ENCODE measurements around the gene CFAP251. TPM values are rescaled to one million over a fixed set of nuclear protein-coding genes. Genes with fewer than 3 reads are reported as not detected.
A peak's percentile ranks its signal among the peaks of the same experiment; 100 is the strongest.
"Not testable (repeated sequence)": the region's sequence is repeated elsewhere in the genome, so short reads cannot be mapped to it uniquely, and the experiment has no call there.

Gene CFAP251
- total RNA-seq, 2 donors from 2014 or later = 0.80 to 1.7 TPM

DNA sequence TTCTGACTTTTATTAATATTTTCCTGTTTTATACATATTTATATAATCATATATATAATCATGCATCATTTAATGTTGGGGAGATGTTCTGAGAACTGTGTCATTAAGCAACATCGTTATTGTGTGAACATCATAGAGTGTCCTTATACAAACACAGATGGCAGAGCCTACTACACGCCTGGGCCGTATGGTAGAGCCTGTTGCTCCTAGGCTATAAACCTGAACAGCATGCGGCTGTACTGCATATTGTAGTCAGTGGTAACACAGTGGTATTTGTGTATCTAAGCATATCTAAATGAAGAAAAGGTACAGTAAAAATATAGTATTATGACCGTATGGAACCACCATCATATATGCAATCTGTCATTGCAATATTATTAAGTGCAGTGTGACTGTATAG, 58.6 kb downstream of the CFAP251 start:
- no peak overlapping the region for H3K27ac Mint-ChIP-seq
- ATAC-seq (no peak), DNase-seq (ENCODE audit: low spot score in 2 of 2) (no peak)
- H3K9me3 Mint-ChIP-seq = peaks cover 3 to 4% of the 10 kb centered on the region in 2 donors
- peaks cover 4 to 6% of the 10 kb centered on the region in 2 donors for H3K36me3 Mint-ChIP-seq

DNA sequence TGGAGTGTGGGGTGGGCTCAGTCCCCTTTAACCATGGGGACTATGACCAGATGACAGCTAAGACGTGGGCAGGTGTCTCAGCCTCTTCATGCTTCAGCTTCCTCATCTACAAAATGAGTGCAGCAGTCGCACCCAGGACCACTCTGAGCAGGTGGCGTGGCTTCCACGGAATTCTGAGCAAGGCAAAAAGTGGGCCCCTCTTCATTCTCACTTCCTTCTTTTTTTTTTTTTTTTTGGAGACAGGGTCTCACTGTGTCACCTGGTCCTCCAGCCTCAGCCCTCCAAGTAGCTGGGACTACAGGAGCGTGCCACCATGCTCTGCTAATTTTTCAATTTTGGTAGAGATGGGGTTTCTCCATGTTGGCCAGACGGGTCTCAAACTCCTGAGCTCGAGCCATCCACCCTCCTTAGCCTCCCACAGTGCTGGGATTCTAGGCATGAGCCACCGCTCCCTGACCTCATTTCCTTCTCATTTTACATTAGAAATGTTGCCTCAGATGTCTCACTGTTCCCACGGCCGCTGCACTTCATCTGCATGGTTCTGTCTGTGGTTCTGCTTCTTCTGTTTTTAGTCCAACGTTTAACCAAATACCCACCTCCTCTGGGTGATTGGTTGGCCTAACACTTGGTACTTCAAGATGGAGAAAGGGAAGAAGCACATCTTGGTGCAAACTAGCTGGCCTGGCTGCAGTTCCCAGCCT, 61.9 kb downstream of the CFAP251 start:
- Mint-ChIP-seq H3K9me3 (no peaks in the 10 kb centered on the region), H3K36me3 (no peaks in the 10 kb centered on the region), H3K27ac (no peak overlapping the region)
- DNase-seq (ENCODE audit: low spot score in 2 of 2) (no peak), ATAC-seq (peak; percentile 59 to 60)

DNA sequence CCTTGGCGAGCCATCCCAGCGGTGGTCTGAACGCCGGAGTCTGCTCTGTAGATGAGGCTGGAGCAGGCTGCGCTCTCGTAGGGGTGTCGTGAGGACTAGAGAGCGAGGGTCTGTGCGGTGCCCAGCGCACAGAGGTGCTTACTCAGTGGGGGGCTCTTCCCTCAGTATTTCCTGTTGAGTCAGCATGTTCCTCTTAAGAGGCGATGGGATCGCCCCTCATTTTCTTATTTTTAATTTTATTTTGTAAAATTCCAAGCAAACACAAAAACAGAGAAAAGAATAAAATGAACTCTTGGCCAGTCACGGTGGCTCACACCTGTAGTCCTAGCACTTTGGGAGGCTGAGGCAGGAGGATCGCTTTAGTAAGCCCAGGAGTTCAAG, 62.5 kb downstream of the CFAP251 start:
- Mint-ChIP-seq H3K27ac (no peak overlapping the region), H3K9me3 (no peaks in the 10 kb centered on the region), H3K36me3 (no peaks in the 10 kb centered on the region)
- ATAC-seq = no peak
- no peak for DNase-seq (ENCODE audit: low spot score in 2 of 2)

DNA sequence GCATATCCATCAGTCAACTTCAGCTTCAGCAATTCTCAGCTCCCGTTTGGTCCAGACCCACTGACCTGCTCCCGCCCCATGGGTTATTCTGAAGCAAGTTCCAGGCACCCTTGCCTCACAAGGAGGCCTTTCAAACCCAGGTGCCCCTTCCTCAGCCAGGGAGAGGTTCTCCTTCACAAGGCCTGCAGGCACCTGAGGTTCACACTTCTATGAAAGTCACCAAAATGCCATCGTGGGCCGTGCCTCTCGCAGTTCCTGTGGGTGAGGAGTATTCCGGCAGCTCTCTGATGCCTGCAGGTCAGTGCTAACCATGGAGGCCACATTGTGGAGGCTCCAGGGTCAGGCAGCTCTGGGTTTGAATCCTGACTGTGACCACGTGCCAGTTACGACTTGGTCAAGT, 63.1 kb downstream of the CFAP251 start:
- H3K36me3 Mint-ChIP-seq = no peaks in the 10 kb centered on the region
- no peak for DNase-seq (ENCODE audit: low spot score in 2 of 2)
- no peaks in the 10 kb centered on the region for H3K9me3 Mint-ChIP-seq
- ATAC-seq = no peak
- H3K27ac Mint-ChIP-seq = no peak overlapping the region

DNA sequence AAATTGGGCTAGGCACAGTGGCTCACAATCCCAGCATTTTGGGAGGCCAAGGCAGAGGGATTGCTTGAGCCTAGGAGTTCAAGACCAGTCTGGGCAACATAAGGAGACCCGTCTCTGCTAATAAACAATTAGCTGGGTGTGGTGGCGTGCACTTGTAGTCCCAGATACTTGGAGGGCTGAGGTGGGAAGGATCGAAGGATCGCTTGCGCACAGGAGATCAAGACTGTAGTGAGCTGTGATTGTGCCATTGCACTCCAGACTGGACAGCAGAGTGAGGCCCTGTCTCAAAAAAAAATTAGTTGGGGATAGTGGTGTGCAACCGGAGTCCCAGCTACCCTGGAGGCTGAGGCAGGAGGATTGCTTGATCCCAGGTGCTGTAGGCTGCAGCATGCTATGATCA, 64.6 kb downstream of the CFAP251 start:
- no peak for ATAC-seq
- no peaks in the 10 kb centered on the region for H3K9me3 Mint-ChIP-seq

DNA sequence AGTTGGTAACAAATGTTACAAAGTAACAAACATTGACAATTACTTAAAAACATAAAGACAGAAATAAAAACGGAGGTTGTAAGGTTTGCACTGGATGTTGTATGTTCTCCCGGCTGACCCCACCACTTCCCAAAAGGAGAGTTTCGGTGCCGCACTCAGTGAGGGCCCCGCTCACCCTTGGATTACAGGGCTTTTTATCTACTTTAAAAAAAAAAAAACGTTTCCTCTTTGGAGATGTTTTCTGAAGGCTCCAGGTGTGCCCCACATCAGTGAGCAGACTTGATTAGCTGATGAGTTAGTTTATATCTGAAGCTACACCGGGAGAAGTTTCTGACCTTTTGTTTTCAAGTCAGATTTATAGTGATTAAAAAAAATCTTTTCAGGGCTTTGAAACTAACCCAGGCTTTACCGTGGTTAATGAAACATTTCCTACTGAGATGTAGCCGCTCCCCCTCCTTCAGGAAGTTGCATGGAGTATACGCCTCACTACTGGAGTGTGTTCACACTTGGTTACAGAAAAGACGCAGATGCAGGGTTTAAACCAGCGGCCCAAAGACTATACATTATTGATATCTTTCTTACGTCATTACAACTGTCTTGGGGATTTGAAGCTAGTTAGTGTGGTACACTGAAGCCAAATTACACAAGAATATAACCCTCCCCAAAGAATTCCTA, 65.3 kb downstream of the CFAP251 start:
- H3K36me3 Mint-ChIP-seq = no peaks in the 10 kb centered on the region
- no peak overlapping the region for H3K27ac Mint-ChIP-seq
- DNase-seq (ENCODE audit: low spot score in 2 of 2) = no peak
- H3K9me3 Mint-ChIP-seq = no peaks in the 10 kb centered on the region
- ATAC-seq = peak; percentile 37 to 50

More for the DNA sequence above, 64.6 kb downstream of the CFAP251 start:
- no peak for DNase-seq (ENCODE audit: low spot score in 2 of 2)
- Mint-ChIP-seq H3K27ac (no peak overlapping the region), H3K36me3 (no peaks in the 10 kb centered on the region)

DNA sequence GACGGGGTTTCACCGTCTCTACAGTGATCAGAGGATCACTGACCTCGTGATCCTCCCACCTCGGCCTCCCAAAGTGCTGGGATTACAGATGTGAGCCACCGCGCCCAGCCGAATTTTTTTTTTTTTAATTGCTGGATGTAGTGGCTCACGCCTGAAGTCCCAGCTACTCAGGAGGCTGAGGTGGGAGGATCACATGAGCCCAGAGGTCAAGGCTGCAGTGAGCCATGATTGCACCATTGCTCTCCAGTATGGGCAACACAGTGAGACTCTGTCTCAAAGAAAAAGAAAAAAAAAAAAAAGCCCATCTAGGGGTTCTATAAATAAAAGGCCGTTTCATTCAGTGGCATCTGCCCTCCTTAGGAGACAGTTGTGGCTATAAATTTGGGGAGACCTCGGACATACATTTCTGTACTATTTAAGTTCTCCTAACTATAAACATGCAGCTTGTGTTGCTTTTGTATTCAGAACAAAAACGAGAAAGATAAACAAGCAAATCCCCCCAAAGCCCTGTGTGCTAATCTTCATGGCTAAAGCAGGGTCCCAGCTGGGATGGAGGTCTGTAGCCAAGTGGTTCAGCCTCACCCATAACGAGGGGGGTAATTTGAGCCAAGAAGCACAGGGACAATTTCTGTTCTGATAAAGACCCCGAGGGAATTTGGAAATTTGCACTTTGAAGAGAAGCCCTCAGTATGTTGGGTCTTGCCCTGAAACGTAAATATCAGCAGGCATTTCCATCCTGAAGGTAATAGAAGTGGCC, 68.3 kb downstream of the CFAP251 start:
- no peak for ATAC-seq
- no peaks in the 10 kb centered on the region for H3K36me3 Mint-ChIP-seq

DNA sequence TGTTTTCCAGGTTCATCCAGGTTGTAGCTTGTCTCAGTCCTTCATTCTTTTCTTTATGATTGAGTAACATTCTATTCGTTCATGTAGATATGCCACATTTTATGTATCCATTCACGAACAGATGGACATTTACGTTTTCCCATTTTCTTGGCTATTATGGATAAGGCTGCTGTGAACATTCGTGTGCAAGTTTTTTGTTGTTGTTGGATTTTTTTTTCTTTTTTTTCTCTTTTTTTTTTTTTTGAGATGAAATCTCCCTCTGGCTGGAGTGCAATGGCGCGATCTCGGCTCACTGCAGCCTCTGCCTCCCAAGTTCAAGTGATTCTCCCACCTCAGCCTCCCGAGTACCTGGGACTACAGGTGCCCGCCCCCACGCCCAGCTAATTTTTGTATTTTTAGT, 70.1 kb downstream of the CFAP251 start:
- ATAC-seq; DNase-seq (ENCODE audit: low spot score in 2 of 2); H3K9me3 Mint-ChIP-seq; H3K36me3 Mint-ChIP-seq; H3K27ac Mint-ChIP-seq: not testable (repeated sequence)

More for the DNA sequence above, 68.3 kb downstream of the CFAP251 start:
- no peak for DNase-seq (ENCODE audit: low spot score in 2 of 2)
- Mint-ChIP-seq H3K9me3 (no peaks in the 10 kb centered on the region), H3K27ac (no peak overlapping the region)

DNA sequence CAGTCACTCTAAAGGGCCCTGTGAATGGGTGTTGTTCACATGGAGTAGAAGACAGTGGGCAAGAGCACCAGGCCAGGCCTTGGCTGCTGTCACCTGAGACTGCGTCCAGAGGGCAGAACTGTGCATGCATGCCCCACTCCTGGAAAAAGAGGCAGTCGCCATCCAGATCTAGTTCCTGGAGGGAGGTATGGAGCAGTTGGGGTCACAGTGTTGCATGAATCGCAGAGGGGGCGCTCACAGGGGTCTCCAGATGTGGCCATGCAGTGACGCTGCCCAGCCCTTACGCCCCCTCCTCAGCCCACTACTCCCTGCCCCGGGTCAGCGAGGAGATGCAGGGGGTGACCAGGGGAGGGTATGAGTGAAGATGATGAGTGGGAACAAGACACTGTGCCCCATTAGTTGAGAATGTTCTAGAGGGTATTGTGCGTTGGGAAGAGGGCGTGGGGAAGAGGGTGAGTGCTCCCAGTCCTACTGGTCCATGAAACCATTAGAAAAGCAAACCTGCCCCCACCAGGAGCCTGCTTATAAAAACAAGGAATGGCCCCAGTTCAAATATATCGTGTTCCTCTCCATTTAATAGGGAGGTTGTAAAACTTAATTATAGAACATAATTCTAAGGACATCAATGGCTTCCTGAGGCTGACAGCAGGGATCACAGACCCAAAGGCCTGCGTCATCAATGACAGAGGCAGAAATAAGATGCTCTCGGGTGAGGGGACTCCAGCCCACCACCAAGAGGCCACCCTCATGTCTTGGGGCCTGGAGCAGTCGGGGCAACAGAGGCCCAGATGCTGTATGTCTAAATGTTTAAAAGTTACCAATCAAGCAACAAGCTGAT, 71.1 kb downstream of the CFAP251 start:
- DNase-seq (ENCODE audit: low spot score in 2 of 2) (no peak), ATAC-seq (no peak)
- Mint-ChIP-seq H3K27ac (peak overlapping the region in 1 of 2 donors; percentile 55), H3K9me3 (no peaks in the 10 kb centered on the region), H3K36me3 (no peaks in the 10 kb centered on the region)

DNA sequence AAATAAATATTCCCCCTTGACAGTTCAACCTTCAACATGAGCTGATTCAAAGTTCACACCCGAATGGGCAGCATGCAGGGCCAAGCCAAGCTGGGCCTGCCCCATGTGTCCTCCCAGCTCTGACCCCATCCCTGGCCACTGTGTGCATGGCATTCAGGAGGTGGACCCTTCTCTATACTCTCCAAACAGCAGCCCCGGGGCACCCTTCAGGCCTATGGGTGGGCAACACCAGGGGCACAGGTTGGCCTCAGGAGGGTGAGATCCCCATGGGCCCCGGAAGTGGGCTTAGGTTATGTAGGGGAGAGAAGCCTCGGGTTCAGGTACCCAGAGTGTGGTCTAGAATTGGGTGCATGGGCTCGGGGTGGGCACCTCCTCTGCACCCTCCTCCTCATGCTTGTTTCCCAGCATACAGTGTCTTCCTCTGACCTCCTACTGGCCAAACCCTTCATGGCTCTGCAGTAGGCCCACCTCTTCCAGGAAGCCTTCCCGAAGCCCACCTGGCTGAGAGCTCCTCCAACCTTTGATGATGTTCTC, 71.8 kb downstream of the CFAP251 start:
- no peak for DNase-seq (ENCODE audit: low spot score in 2 of 2)
- Mint-ChIP-seq H3K36me3 (no peaks in the 10 kb centered on the region), H3K9me3 (no peaks in the 10 kb centered on the region), H3K27ac (peak overlapping the region in 1 of 2 donors; percentile 97)
- no peak for ATAC-seq

DNA sequence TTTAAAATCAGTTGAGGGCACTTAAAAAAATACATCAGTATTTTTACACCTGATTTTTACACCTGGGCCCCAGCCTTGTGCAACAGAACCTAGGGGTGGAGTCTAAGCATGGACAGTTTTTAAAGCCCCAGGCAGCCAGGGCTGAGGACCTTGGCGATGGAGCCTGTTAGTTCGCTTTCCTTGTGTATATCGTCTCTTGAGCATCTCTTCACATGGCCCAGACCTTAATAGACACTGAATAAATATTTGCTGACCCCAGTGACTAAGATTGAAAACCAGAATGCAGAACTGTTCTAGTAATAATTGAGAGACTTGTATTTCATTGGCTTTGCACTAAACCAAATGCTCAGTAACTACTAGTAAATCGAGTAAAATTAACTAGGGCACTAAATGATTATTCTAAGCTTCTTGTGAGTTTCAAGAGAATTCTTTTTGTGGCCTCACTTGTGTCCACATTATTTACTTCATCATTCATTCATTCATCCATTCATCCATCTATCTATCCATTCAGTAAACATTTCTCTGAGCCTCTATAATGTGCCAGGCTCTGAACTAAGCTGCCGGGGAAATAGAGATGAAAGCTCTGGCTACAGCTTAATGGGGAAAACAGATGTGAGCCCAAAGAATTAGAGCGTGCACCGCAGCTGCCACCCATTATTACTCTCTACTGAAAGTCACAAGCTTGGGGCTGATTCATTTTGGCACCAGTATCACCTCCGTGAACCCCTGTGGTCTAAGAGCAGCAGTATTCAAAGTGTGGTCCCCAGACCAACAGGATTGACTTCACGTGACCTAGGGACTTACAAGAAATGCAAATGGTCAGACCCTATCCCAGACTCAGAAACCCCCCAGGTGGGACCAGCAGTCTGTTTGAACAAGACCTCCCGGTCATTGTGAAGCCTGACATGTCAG, 72.6 kb downstream of the CFAP251 start:
- Mint-ChIP-seq H3K9me3 (no peaks in the 10 kb centered on the region), H3K27ac (peak overlapping the region; percentile 95 to 97), H3K36me3 (no peaks in the 10 kb centered on the region)
- ATAC-seq (peak; percentile 60 to 73), DNase-seq (ENCODE audit: low spot score in 2 of 2) (peak in 1 of 2 donors; percentile 54)

DNA sequence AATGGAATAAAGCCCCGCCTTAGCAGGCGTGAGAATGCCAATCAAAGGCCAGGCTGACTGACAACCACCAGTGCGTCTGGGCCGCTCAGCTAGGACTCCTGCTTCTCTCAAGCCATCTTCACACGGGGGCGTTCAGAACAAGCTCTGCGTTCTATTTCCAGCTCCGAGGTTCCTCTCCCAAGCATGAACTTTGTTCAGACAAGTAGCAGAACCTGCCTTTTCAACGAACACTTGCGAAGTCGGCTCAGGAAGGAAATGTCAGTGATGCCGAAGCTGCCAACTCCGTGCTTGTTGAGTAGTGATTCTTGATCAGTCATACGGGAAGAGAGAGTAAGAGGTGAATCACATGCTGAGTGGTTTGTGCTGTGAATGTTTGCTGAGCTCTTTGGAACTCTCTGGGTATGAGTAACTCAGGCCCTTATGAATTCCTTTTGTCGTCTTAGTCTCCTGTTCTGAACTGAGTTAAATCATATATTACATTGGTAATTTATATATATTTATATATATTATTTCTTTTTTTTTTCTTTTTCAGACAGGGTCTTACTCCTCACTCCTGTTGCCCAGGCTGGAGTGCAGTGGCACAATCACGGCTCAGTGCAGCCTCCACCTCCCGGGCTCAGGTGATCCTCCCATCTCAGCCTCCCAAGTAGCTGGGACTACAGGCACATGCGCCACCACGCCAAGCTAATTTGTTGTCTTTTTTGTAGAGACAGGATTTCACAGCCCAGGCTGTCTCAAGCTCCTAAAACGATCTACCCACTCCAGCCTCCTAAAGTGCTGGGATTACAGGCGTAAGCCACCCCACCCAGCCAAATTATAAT, 73.9 kb downstream of the CFAP251 start:
- Mint-ChIP-seq H3K27ac (peak overlapping the region; percentile 95 to 97), H3K36me3 (no peaks in the 10 kb centered on the region), H3K9me3 (no peaks in the 10 kb centered on the region)
- peak; percentile 98 to 99 for ATAC-seq
- DNase-seq (ENCODE audit: low spot score in 2 of 2) = peak; percentile 66 to 79

DNA sequence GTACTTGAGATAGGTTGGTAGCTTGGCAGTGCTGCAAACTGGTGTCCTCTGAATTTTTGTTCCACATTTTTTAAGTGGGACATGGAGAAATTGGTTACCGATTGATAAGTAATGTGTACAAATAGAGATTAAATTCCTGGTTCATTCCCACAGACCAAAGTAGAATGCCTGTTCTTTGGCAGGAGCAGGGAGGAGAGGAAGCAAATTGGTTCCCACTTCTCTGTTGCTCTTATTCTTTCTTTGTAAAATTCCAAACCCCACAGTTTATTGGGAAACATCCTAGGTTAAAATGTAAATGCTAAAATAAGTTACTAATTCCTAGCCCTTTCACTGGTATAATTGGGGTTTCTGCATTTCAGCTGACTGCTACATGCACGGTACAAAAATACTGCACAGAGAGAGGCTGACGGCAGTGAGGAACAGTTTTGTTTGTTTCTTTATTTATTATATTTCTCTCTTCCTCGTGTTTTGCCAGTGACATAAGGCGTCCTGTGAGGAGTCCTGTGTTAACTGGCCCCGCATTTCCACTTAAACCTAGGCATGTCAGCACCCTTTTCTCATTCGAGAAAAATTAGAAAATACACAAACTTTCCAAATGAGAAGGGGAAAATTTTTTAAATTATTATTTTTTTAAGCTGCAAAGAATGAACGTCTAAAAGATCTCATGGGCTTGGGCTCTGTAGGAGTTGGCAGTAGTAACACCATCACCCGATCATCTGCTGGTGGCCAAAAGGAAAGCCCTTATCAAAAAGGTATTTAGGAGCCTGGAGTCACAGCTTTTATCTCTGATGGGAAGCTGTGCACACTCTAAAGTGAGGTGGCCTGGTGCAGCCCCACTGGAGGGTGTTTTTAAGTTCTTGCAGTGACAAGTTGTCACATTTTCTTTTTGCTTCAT, 77.9 kb downstream of the CFAP251 start:
- Mint-ChIP-seq H3K36me3 (peaks cover 5% of the 10 kb centered on the region in 2 donors), H3K9me3 (peaks cover 0 to 3% of the 10 kb centered on the region in 2 donors), H3K27ac (no peak overlapping the region)
- no peak for ATAC-seq
- DNase-seq (ENCODE audit: low spot score in 2 of 2) = no peak
